ENCODE data around the gene REG1B.

The REG1B gene

GRCh38 chr2:79039944-79040343 lies 47.8 kb downstream of the REG1B start:
- Mint-ChIP-seq H3K36me3 (ENCODE audit: low read depth) (no peaks in the 10 kb centered on the region), H3K9me3 (peaks cover 11% of the 10 kb centered on the region), H3K27ac (no peak overlapping the region)

More at GRCh38 chr2:79039944-79040343, 47.8 kb downstream of the REG1B start:
- Mint-ChIP-seq H3K4me3 (no peak overlapping the region), H3K4me1 (ENCODE audit: low read depth) (no peaks in the 10 kb centered on the region), H3K27me3 (no peaks in the 10 kb centered on the region)
- no peak for DNase-seq
